ENCODE results near the gene SNX1. TPM values are rescaled to one million over a fixed set of nuclear protein-coding genes. Genes with fewer than 3 reads are reported as not detected.

The SNX1 gene
- total and polyA plus RNA-seq, 9 donors = 28.3 to 62.4 (median 54.2) TPM

GRCh38 chr15:64144565-64145281 lies 48.9 kb downstream of the SNX1 start:
- H3K36me3 ChIP-seq (ENCODE audit: control insufficient read depth, insufficient read depth, low read length) = peaks cover 51% of the 10 kb centered on the region
- WGBS (ENCODE audit: insufficient coverage) = 79% methylated on average over 14 of the region's 14 CpGs

GRCh38 chr15:64146041-64146440 lies 50.3 kb downstream of the SNX1 start:
- peaks cover 47% of the 10 kb centered on the region for H3K36me3 ChIP-seq (ENCODE audit: control insufficient read depth, insufficient read depth, low read length)
- no peak for DNase-seq
- H3K27ac ChIP-seq (ENCODE audit: low read length) = no peak overlapping the region

More at GRCh38 chr15:64144565-64145281, 48.9 kb downstream of the SNX1 start:
- Histone ChIP-seq H3K4me1 (ENCODE audit: control insufficient read depth, insufficient read depth, low read length) (peaks cover 5% of the 10 kb centered on the region), H3K27me3 (ENCODE audit: control insufficient read depth, insufficient read depth, low read length) (no peaks in the 10 kb centered on the region), H3K9me3 (replicated peaks; ENCODE audit: control insufficient read depth, low read depth, low read length) (no peaks in the 10 kb centered on the region), H3K27ac (ENCODE audit: low read length) (peak overlapping the region; percentile 7), H3K4me3 (ENCODE audit: low read length) (no peak overlapping the region)
- no peak for DNase-seq

GRCh38 chr15:64146520-64146884 lies 50.7 kb downstream of the SNX1 start:
- Histone ChIP-seq H3K27ac (ENCODE audit: low read length) (no peak overlapping the region), H3K36me3 (ENCODE audit: control insufficient read depth, insufficient read depth, low read length) (peaks cover 42% of the 10 kb centered on the region), H3K4me3 (ENCODE audit: low read length) (no peak overlapping the region), H3K27me3 (ENCODE audit: control insufficient read depth, insufficient read depth, low read length) (peaks cover 6% of the 10 kb centered on the region), H3K4me1 (ENCODE audit: control insufficient read depth, insufficient read depth, low read length) (peaks cover 10% of the 10 kb centered on the region), H3K9me3 (replicated peaks; ENCODE audit: control insufficient read depth, low read depth, low read length) (no peaks in the 10 kb centered on the region)
- WGBS (ENCODE audit: insufficient coverage) = 50% methylated on average over 1 of the region's 3 CpGs
- no peak for DNase-seq

More at GRCh38 chr15:64146041-64146440, 50.3 kb downstream of the SNX1 start:
- Histone ChIP-seq H3K4me3 (ENCODE audit: low read length) (no peak overlapping the region), H3K9me3 (replicated peaks; ENCODE audit: control insufficient read depth, low read depth, low read length) (no peaks in the 10 kb centered on the region), H3K27me3 (ENCODE audit: control insufficient read depth, insufficient read depth, low read length) (peaks cover 2% of the 10 kb centered on the region), H3K4me1 (ENCODE audit: control insufficient read depth, insufficient read depth, low read length) (peaks cover 6% of the 10 kb centered on the region)
- WGBS (ENCODE audit: insufficient coverage) = 78% methylated on average over 6 of the region's 6 CpGs

- Histone ChIP-seq H3K4me3 (ENCODE audit: low read length) (no peak overlapping the region), H3K4me1 (ENCODE audit: control insufficient read depth, insufficient read depth, low read length) (peaks cover 15% of the 10 kb centered on the region), H3K27ac (ENCODE audit: low read length) (no peak overlapping the region), H3K9me3 (replicated peaks; ENCODE audit: control insufficient read depth, low read depth, low read length) (no peaks in the 10 kb centered on the region), H3K36me3 (ENCODE audit: control insufficient read depth, insufficient read depth, low read length) (peaks cover 37% of the 10 kb centered on the region), H3K27me3 (ENCODE audit: control insufficient read depth, insufficient read depth, low read length) (peaks cover 12% of the 10 kb centered on the region)
- WGBS (ENCODE audit: insufficient coverage) = 81% methylated on average over 23 of the region's 26 CpGs
- DNase-seq = no peak
These were observed 51.3 kb downstream of the SNX1 start for GRCh38 chr15:64146885-64147681.

GRCh38 chr15:64148168-64148567 lies 52.4 kb downstream of the SNX1 start:
- peaks cover 25% of the 10 kb centered on the region for H3K4me1 ChIP-seq (ENCODE audit: control insufficient read depth, insufficient read depth, low read length)
- DNase-seq = no peak
- WGBS (ENCODE audit: insufficient coverage) = 80% methylated on average over 3 of the region's 7 CpGs

GRCh38 chr15:64148581-64148980 lies 52.8 kb downstream of the SNX1 start:
- WGBS (ENCODE audit: insufficient coverage) = 72% methylated on average over 2 of the region's 3 CpGs
- Histone ChIP-seq H3K9me3 (replicated peaks; ENCODE audit: control insufficient read depth, low read depth, low read length) (no peaks in the 10 kb centered on the region), H3K4me1 (ENCODE audit: control insufficient read depth, insufficient read depth, low read length) (peaks cover 29% of the 10 kb centered on the region)

More at GRCh38 chr15:64148168-64148567, 52.4 kb downstream of the SNX1 start:
- Histone ChIP-seq H3K36me3 (ENCODE audit: control insufficient read depth, insufficient read depth, low read length) (peaks cover 26% of the 10 kb centered on the region), H3K9me3 (replicated peaks; ENCODE audit: control insufficient read depth, low read depth, low read length) (no peaks in the 10 kb centered on the region), H3K4me3 (ENCODE audit: low read length) (no peak overlapping the region), H3K27ac (ENCODE audit: low read length) (no peak overlapping the region), H3K27me3 (ENCODE audit: control insufficient read depth, insufficient read depth, low read length) (peaks cover 22% of the 10 kb centered on the region)

GRCh38 chr15:64149424-64149823 lies 53.6 kb downstream of the SNX1 start:
- DNase-seq = no peak
- H3K4me3 ChIP-seq (ENCODE audit: low read length) = no peak overlapping the region
- H3K27me3 ChIP-seq (ENCODE audit: control insufficient read depth, insufficient read depth, low read length) = peaks cover 25% of the 10 kb centered on the region
- H3K9me3 ChIP-seq (replicated peaks; ENCODE audit: control insufficient read depth, low read depth, low read length) = no peaks in the 10 kb centered on the region
- H3K27ac ChIP-seq (ENCODE audit: low read length) = no peak overlapping the region
- H3K36me3 ChIP-seq (ENCODE audit: control insufficient read depth, insufficient read depth, low read length) = peaks cover 22% of the 10 kb centered on the region
- H3K4me1 ChIP-seq (ENCODE audit: control insufficient read depth, insufficient read depth, low read length) = peaks cover 38% of the 10 kb centered on the region

More at GRCh38 chr15:64148581-64148980, 52.8 kb downstream of the SNX1 start:
- Histone ChIP-seq H3K27ac (ENCODE audit: low read length) (no peak overlapping the region), H3K4me3 (ENCODE audit: low read length) (no peak overlapping the region), H3K27me3 (ENCODE audit: control insufficient read depth, insufficient read depth, low read length) (peaks cover 25% of the 10 kb centered on the region), H3K36me3 (ENCODE audit: control insufficient read depth, insufficient read depth, low read length) (peaks cover 22% of the 10 kb centered on the region)
- DNase-seq = no peak

GRCh38 chr15:64149893-64150578 lies 54.3 kb downstream of the SNX1 start:
- WGBS (ENCODE audit: insufficient coverage) = 54% methylated on average over 4 of the region's 9 CpGs
- Histone ChIP-seq H3K36me3 (ENCODE audit: control insufficient read depth, insufficient read depth, low read length) (peaks cover 18% of the 10 kb centered on the region), H3K27me3 (ENCODE audit: control insufficient read depth, insufficient read depth, low read length) (peaks cover 25% of the 10 kb centered on the region), H3K4me1 (ENCODE audit: control insufficient read depth, insufficient read depth, low read length) (peaks cover 35% of the 10 kb centered on the region), H3K4me3 (ENCODE audit: low read length) (no peak overlapping the region), H3K27ac (ENCODE audit: low read length) (no peak overlapping the region), H3K9me3 (replicated peaks; ENCODE audit: control insufficient read depth, low read depth, low read length) (no peaks in the 10 kb centered on the region)
- no peak for DNase-seq

GRCh38 chr15:64151727-64152506 lies 56.1 kb downstream of the SNX1 start, which contains the start of gene SNX22:
Gene SNX22 (plus strand): TSS chr15:64151731. CDS start chr15:64151776, 45 bp downstream.
- under 1% methylated on average over 81 of the region's 83 CpGs for WGBS (ENCODE audit: insufficient coverage)
- Histone ChIP-seq H3K27me3 (ENCODE audit: control insufficient read depth, insufficient read depth, low read length) (peaks cover 25% of the 10 kb centered on the region), H3K27ac (ENCODE audit: low read length) (no peak within 1 kb of the TSS), H3K36me3 (ENCODE audit: control insufficient read depth, insufficient read depth, low read length) (peaks cover 26% of the 10 kb centered on the region), H3K4me3 (ENCODE audit: low read length) (peak within 1 kb of the TSS; percentile 47), H3K4me1 (ENCODE audit: control insufficient read depth, insufficient read depth, low read length) (peaks cover 35% of the 10 kb centered on the region), H3K9me3 (replicated peaks; ENCODE audit: control insufficient read depth, low read depth, low read length) (no peaks in the 10 kb centered on the region)
- DNase-seq = no peak
